K562 (cell line): ENCODE results near the gene GPX5. TPM values are rescaled to one million over a fixed set of nuclear protein-coding genes. Genes with fewer than 3 reads are reported as not detected.
A peak's percentile ranks its signal among the peaks of the same experiment; 100 is the strongest.

Experiments used
- ATF3 ChIP-seq, 2 experiments: fragments of 450-650 bp in 1 of 2; sonication (generic) in 1 of 2; formaldehyde crosslinking in 1 of 2; IDR thresholded peaks in 1 of 2; conservative IDR thresholded peaks in 1 of 2; 2 replicates each; pipeline versions ENCODE4 v1.6.1 to v1.8.1; 2016 to 2023; ENCODE audit warnings: mild to moderate bottlenecking in 2 of 2, moderate library complexity in 2 of 2, inconsistent platforms in 1 of 2, missing genetic modification reagents in 1 of 2
- BCL6 ChIP-seq: fragments of 250-450 bp; sonication (Bioruptor Pico); IDR thresholded peaks from 2 replicates; pipeline ENCODE4 v1.4.0; 2020
- KDM1A ChIP-seq, 2 experiments: fragments of 450-650 bp; IDR thresholded peaks; 2 replicates each; pipeline ENCODE4 v1.6.1; 2016; ENCODE audit warnings: mild to moderate bottlenecking in 2 of 2
- KDM5B ChIP-seq: fragments of 200-600 bp; sonication (generic); IDR thresholded peaks from 2 replicates; pipeline ENCODE4 v1.6.1; 2012; ENCODE audit warnings: low read depth, mild to moderate bottlenecking, moderate library complexity, low read length, control low read depth, inconsistent platforms; ENCODE audit not compliant: insufficient replicate concordance
- MTA2 ChIP-seq: fragments of 450-650 bp; IDR thresholded peaks from 2 replicates; pipeline ENCODE4 v1.6.1; 2016; ENCODE audit warnings: low read depth
- NCOA6 ChIP-seq: fragments of 450-650 bp; IDR thresholded peaks from 2 replicates; pipeline ENCODE4 v1.6.1; 2017; ENCODE audit warnings: mild to moderate bottlenecking
- PHF21A ChIP-seq: fragments of 450-650 bp; IDR thresholded peaks from 2 replicates; pipeline ENCODE4 v1.6.1; 2017; ENCODE audit warnings: low read depth, borderline replicate concordance
- POLR2B ChIP-seq: fragments of 450-650 bp; IDR thresholded peaks from 2 replicates; pipeline ENCODE4 v1.6.1; 2018; ENCODE audit warnings: low read depth; ENCODE audit not compliant: partially characterized antibody
- RAD21 ChIP-seq, 2 experiments: fragments of 250-450 bp in 1 of 2; fragments of 450-650 bp in 1 of 2; sonication (Bioruptor Pico) in 1 of 2; formaldehyde crosslinking in 1 of 2; IDR thresholded peaks in 1 of 2; conservative IDR thresholded peaks in 1 of 2; 2 replicates each; pipeline versions ENCODE4 v1.4.0 to v1.8.0; 2020 to 2022; ENCODE audit warnings: mild to moderate bottlenecking in 2 of 2, moderate library complexity in 1 of 2
- RREB1 ChIP-seq: fragments of 250-450 bp; sonication (Bioruptor Pico); IDR thresholded peaks from 2 replicates; pipeline ENCODE4 v1.4.0; 2020
- ZNF3 ChIP-seq: fragments of 250-450 bp; sonication (Bioruptor Pico); IDR thresholded peaks from 2 replicates; pipeline ENCODE4 v1.5.0; 2021; ENCODE audit warnings: mild to moderate bottlenecking, moderate library complexity
- polyA plus RNA-seq, 8 experiments: library from polyadenylated mRNA; depleted of rRNA in 4 of 8; stranded (reverse) in 5 of 8; unstranded in 3 of 8; fragments of >200 nt; fragmentation: Nextera tagmentation in 2 of 8; fragmentation: Illumina TruSeq in 1 of 8; extraction: Ambion mirVana in 2 of 8; extraction: Trizol in 1 of 8; gene quantifications; 2 replicates each; pipeline versions ENCODE4 v1.2.1 to v1.2.3, GENCODE V29; 2011 to 2014; ENCODE audit warnings: inconsistent platforms in 1 of 8, missing spikeins in 1 of 8
- total RNA-seq, 7 experiments: library from RNA; depleted of rRNA in 6 of 7; stranded (reverse); fragments of >200 nt in 6 of 7; fragmentation: Illumina TruSeq in 2 of 7; extraction: Trizol in 2 of 7; gene quantifications; 2 replicates each; pipeline versions ENCODE4 v1.2.1 to v1.2.3, GENCODE V29; 2011 to 2021; ENCODE audit warnings: low replicate concordance in 1 of 7
- TF ChIP-seq, protein P1 (sequence below), 2 experiments: fragments of 450-650 bp; formaldehyde crosslinking in 1 of 2; IDR thresholded peaks; 2 replicates each; pipeline versions ENCODE4 v1.4.0 to v1.6.1; 2014 to 2020; ENCODE audit warnings: mild to moderate bottlenecking in 2 of 2, borderline replicate concordance in 1 of 2, low read depth in 1 of 2

GPX5 gene
- total and polyA plus RNA-seq, 9 of the 15 experiments (the other 6 are each of a cell fraction or from before 2014, with no cell fraction given), result 0.07 to 0.18 (median 0.15) TPM; not detected in 6

DNA sequence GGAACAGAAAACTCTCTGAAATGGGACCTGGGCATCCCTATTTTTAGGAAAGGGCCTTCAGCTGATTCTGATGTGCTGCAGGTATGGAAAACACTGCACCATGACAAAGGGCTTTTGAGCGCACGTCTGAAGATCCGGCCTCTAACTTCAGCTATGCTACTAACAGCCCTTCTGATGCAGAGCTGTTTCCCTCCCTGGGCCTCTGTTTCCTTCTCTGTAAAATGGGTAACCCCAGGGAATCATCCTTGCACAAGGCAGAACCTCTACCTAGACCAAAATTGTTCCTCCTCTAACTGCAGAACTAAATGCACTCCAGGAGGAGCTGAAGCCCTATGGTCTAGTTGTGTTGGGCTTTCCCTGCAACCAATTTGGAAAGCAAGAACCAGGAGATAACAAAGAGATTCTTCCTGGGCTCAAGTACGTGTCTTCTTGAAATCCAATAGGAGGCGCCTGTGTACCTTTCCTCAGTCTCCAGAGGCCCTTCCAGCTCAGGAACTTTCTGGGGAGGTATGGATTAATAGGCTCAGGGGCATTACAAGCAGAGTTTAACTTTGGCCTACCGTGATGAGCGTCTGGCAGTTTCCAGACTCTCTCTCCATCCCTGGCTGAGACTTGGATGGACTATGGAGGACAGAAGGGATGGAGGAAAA is 5.9 kb downstream of the GPX5 start (continued):
- TF ChIP-seq, protein P1, sequence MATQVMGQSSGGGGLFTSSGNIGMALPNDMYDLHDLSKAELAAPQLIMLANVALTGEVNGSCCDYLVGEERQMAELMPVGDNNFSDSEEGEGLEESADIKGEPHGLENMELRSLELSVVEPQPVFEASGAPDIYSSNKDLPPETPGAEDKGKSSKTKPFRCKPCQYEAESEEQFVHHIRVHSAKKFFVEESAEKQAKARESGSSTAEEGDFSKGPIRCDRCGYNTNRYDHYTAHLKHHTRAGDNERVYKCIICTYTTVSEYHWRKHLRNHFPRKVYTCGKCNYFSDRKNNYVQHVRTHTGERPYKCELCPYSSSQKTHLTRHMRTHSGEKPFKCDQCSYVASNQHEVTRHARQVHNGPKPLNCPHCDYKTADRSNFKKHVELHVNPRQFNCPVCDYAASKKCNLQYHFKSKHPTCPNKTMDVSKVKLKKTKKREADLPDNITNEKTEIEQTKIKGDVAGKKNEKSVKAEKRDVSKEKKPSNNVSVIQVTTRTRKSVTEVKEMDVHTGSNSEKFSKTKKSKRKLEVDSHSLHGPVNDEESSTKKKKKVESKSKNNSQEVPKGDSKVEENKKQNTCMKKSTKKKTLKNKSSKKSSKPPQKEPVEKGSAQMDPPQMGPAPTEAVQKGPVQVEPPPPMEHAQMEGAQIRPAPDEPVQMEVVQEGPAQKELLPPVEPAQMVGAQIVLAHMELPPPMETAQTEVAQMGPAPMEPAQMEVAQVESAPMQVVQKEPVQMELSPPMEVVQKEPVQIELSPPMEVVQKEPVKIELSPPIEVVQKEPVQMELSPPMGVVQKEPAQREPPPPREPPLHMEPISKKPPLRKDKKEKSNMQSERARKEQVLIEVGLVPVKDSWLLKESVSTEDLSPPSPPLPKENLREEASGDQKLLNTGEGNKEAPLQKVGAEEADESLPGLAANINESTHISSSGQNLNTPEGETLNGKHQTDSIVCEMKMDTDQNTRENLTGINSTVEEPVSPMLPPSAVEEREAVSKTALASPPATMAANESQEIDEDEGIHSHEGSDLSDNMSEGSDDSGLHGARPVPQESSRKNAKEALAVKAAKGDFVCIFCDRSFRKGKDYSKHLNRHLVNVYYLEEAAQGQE (IDR thresholded peaks at IDR 0.05; ENCODE audit: borderline replicate concordance), result peak; percentile 86; the same call in 1 of the 2 replicates
- TF ChIP-seq, protein P1 (CRISPR knock-in tag; IDR thresholded peaks at IDR 0.05; ENCODE audit: low read depth), result no peak
- no peak for TF ChIP-seq ZNF3 (CRISPR knock-in tag)
- TF ChIP-seq KDM5B, result no peak
- TF ChIP-seq NCOA6, result no peak
- peak; percentile 76 to 91 for TF ChIP-seq RAD21 (CRISPR knock-in tag; conservative IDR thresholded peaks at IDR 0.05 in 1 of 2, IDR thresholded peaks at IDR 0.05 in 1 of 2)
- TF ChIP-seq BCL6 (CRISPR knock-in tag), result no peak
- no peak for TF ChIP-seq ATF3 (IDR thresholded peaks at IDR 0.05)
- TF ChIP-seq ATF3 (CRISPR knock-in tag; conservative IDR thresholded peaks at IDR 0.05), result no peak
- TF ChIP-seq PHF21A, result no peak
- TF ChIP-seq KDM1A (IDR thresholded peaks at IDR 0.05), result peak; percentile 38 to 54; a peak in 2 of 4 replicates
- TF ChIP-seq RREB1 (CRISPR knock-in tag), result no peak
- no peak for TF ChIP-seq POLR2B
- TF ChIP-seq MTA2, result no peak
